Measurements from ENCODE around the gene HIPK3.
"Not testable (repeated sequence)": the region's sequence is repeated elsewhere in the genome, so short reads cannot be mapped to it uniquely, and the experiment has no call there.

The HIPK3 gene

GRCh38 chr11:33272338-33273107 lies 15.3 kb downstream of the HIPK3 start:
- ATAC-seq = no peak
- Mint-ChIP-seq H3K4me3 (no peak overlapping the region), H3K9me3 (no peaks in the 10 kb centered on the region), H3K4me1 (peaks cover 30% of the 10 kb centered on the region), H3K36me3 (no peaks in the 10 kb centered on the region), H3K27ac (no peak overlapping the region)
- no peak for DNase-seq (ENCODE audit: low spot score in 2 of 2)

- no peaks in the 10 kb centered on the region for H3K9me3 Mint-ChIP-seq
- no peak overlapping the region for H3K4me3 Mint-ChIP-seq
- ATAC-seq = no peak
- H3K36me3 Mint-ChIP-seq = no peaks in the 10 kb centered on the region
- H3K4me1 Mint-ChIP-seq = peaks cover 40% of the 10 kb centered on the region
- DNase-seq (ENCODE audit: low spot score in 2 of 2) = no peak
- no peak overlapping the region for H3K27ac Mint-ChIP-seq
Measured at GRCh38 chr11:33273656-33274055, 16.5 kb downstream of the HIPK3 start.

GRCh38 chr11:33280411-33280810 lies 23.2 kb downstream of the HIPK3 start:
- ATAC-seq (no peak), DNase-seq (ENCODE audit: low spot score in 2 of 2) (no peak)
- Mint-ChIP-seq H3K36me3 (no peaks in the 10 kb centered on the region), H3K4me3 (no peak overlapping the region), H3K9me3 (no peaks in the 10 kb centered on the region), H3K4me1 (peaks cover 44% of the 10 kb centered on the region), H3K27ac (no peak overlapping the region)

- peaks cover 44% of the 10 kb centered on the region for H3K4me1 Mint-ChIP-seq
- DNase-seq (ENCODE audit: low spot score in 2 of 2) = no peak
- no peak for ATAC-seq
- H3K4me3 Mint-ChIP-seq = no peak overlapping the region
- H3K36me3 Mint-ChIP-seq = peaks cover 8% of the 10 kb centered on the region
- H3K9me3 Mint-ChIP-seq = no peaks in the 10 kb centered on the region
- no peak overlapping the region for H3K27ac Mint-ChIP-seq
Measured at GRCh38 chr11:33281758-33282157, 24.6 kb downstream of the HIPK3 start.

- H3K36me3 Mint-ChIP-seq = peaks cover 15% of the 10 kb centered on the region
- DNase-seq (ENCODE audit: low spot score in 2 of 2) (no peak), ATAC-seq (no peak)
- H3K4me3 Mint-ChIP-seq = no peak overlapping the region
- no peak overlapping the region for H3K27ac Mint-ChIP-seq
- no peaks in the 10 kb centered on the region for H3K9me3 Mint-ChIP-seq
- H3K4me1 Mint-ChIP-seq = peaks cover 25% of the 10 kb centered on the region
Measured at GRCh38 chr11:33284818-33285217, 27.6 kb downstream of the HIPK3 start.

- Mint-ChIP-seq H3K27ac (no peak overlapping the region), H3K4me1 (peaks cover 13% of the 10 kb centered on the region), H3K4me3 (no peak overlapping the region), H3K36me3 (peaks cover 15% of the 10 kb centered on the region), H3K9me3 (no peaks in the 10 kb centered on the region)
- no peak for DNase-seq (ENCODE audit: low spot score in 2 of 2)
- ATAC-seq = no peak
Measured at GRCh38 chr11:33290319-33290718, 33.1 kb downstream of the HIPK3 start.

GRCh38 chr11:33291004-33291777 lies 34.0 kb downstream of the HIPK3 start:
- H3K4me3 Mint-ChIP-seq = no peak overlapping the region

GRCh38 chr11:33292311-33292710 lies 35.1 kb downstream of the HIPK3 start:
- H3K27ac Mint-ChIP-seq = no peak overlapping the region
- peaks cover 3% of the 10 kb centered on the region for H3K36me3 Mint-ChIP-seq
- DNase-seq (ENCODE audit: low spot score in 2 of 2) = no peak
- H3K4me1 Mint-ChIP-seq = peaks cover 33% of the 10 kb centered on the region
- no peak for ATAC-seq
- no peak overlapping the region for H3K4me3 Mint-ChIP-seq
- H3K9me3 Mint-ChIP-seq = no peaks in the 10 kb centered on the region

More at GRCh38 chr11:33291004-33291777, 34.0 kb downstream of the HIPK3 start:
- ATAC-seq (no peak), DNase-seq (ENCODE audit: low spot score in 2 of 2) (no peak)
- no peak overlapping the region for H3K27ac Mint-ChIP-seq
- peaks cover 22% of the 10 kb centered on the region for H3K4me1 Mint-ChIP-seq
- peaks cover 13% of the 10 kb centered on the region for H3K36me3 Mint-ChIP-seq
- no peaks in the 10 kb centered on the region for H3K9me3 Mint-ChIP-seq

GRCh38 chr11:33294224-33294623 lies 37.0 kb downstream of the HIPK3 start:
- ATAC-seq = no peak
- no peak for DNase-seq (ENCODE audit: low spot score in 2 of 2)
- peaks cover 3% of the 10 kb centered on the region for H3K36me3 Mint-ChIP-seq
- H3K9me3 Mint-ChIP-seq = no peaks in the 10 kb centered on the region
- no peak overlapping the region for H3K27ac Mint-ChIP-seq
- H3K4me1 Mint-ChIP-seq = peaks cover 39% of the 10 kb centered on the region
- no peak overlapping the region for H3K4me3 Mint-ChIP-seq

- Mint-ChIP-seq H3K27ac (no peak overlapping the region), H3K4me3 (no peak overlapping the region), H3K9me3 (no peaks in the 10 kb centered on the region), H3K4me1 (peaks cover 35% of the 10 kb centered on the region), H3K36me3 (peaks cover 8% of the 10 kb centered on the region)
- no peak for ATAC-seq
- no peak for DNase-seq (ENCODE audit: low spot score in 2 of 2)
Measured at GRCh38 chr11:33294797-33295196, 37.6 kb downstream of the HIPK3 start.

- DNase-seq (ENCODE audit: low spot score in 2 of 2) = no peak
- H3K9me3 Mint-ChIP-seq = no peaks in the 10 kb centered on the region
- ATAC-seq = peak; percentile 57
- H3K4me3 Mint-ChIP-seq = no peak overlapping the region
- no peak overlapping the region for H3K27ac Mint-ChIP-seq
- H3K36me3 Mint-ChIP-seq = peaks cover 9% of the 10 kb centered on the region
- H3K4me1 Mint-ChIP-seq = peaks cover 40% of the 10 kb centered on the region
Measured at GRCh38 chr11:33296695-33297094, 39.5 kb downstream of the HIPK3 start.

- DNase-seq (ENCODE audit: low spot score in 2 of 2) (no peak), ATAC-seq (no peak)
- H3K4me3 Mint-ChIP-seq = no peak overlapping the region
- H3K36me3 Mint-ChIP-seq = peaks cover 9% of the 10 kb centered on the region
- H3K27ac Mint-ChIP-seq = no peak overlapping the region
- no peaks in the 10 kb centered on the region for H3K9me3 Mint-ChIP-seq
- H3K4me1 Mint-ChIP-seq = peaks cover 20% of the 10 kb centered on the region
Measured at GRCh38 chr11:33303541-33303940, 46.4 kb downstream of the HIPK3 start.

- H3K27ac Mint-ChIP-seq; DNase-seq (ENCODE audit: low spot score in 2 of 2); H3K4me3 Mint-ChIP-seq; H3K36me3 Mint-ChIP-seq; H3K9me3 Mint-ChIP-seq; ATAC-seq: not testable (repeated sequence)
- H3K4me1 Mint-ChIP-seq = peaks cover 30% of the 10 kb centered on the region
Measured at GRCh38 chr11:33306821-33307220, 49.6 kb downstream of the HIPK3 start.

GRCh38 chr11:33307984-33308383 lies 50.8 kb downstream of the HIPK3 start:
- peak; percentile 72 for ATAC-seq
- no peaks in the 10 kb centered on the region for H3K9me3 Mint-ChIP-seq
- no peak overlapping the region for H3K4me3 Mint-ChIP-seq
- no peak overlapping the region for H3K27ac Mint-ChIP-seq
- peaks cover 35% of the 10 kb centered on the region for H3K4me1 Mint-ChIP-seq
- no peak for DNase-seq (ENCODE audit: low spot score in 2 of 2)
- no peaks in the 10 kb centered on the region for H3K36me3 Mint-ChIP-seq

- DNase-seq (ENCODE audit: low spot score in 2 of 2) (no peak), ATAC-seq (no peak)
- H3K9me3 Mint-ChIP-seq = no peaks in the 10 kb centered on the region
- peaks cover 35% of the 10 kb centered on the region for H3K4me1 Mint-ChIP-seq
- no peak overlapping the region for H3K4me3 Mint-ChIP-seq
- no peak overlapping the region for H3K27ac Mint-ChIP-seq
- H3K36me3 Mint-ChIP-seq = no peaks in the 10 kb centered on the region
Measured at GRCh38 chr11:33309118-33309517, 51.9 kb downstream of the HIPK3 start.
